Tibial nerve (tissue), 4 donors: Measurements from ENCODE around the gene TAF4. TPM values are rescaled to one million over a fixed set of nuclear protein-coding genes. Genes with fewer than 3 reads are reported as not detected.

Experiments
- DNase-seq, 2 donors: peaks; one replicate each; pipeline ENCODE4 v3.0.0-alpha.2; 2019; ENCODE audit warnings: low spot score in 2 of 2
- H3K27ac ChIP-seq, 4 donors: fragments of 200-600 bp; sonication (generic) in 3 of 4; one replicate each; pipeline ENCODE4 v1.5.1; 2017 to 2019; ENCODE audit warnings: mild to moderate bottlenecking in 1 of 4
- H3K27me3 ChIP-seq, 2 donors: fragments of 200-600 bp; sonication (generic) in 1 of 2; one replicate each; pipeline versions ENCODE4 v1.5.1 to v1.6.0; 2017 to 2019
- H3K36me3 ChIP-seq, 3 donors: fragments of 200-600 bp; sonication (generic); one replicate each; pipeline ENCODE4 v1.5.1; 2018 to 2019
- H3K4me1 ChIP-seq, 4 donors: fragments of 200-600 bp; sonication (generic) in 3 of 4; one replicate each; pipeline ENCODE4 v1.5.1; 2017 to 2019
- H3K4me3 ChIP-seq, 4 donors: fragments of 200-600 bp; sonication (generic) in 3 of 4; one replicate each; pipeline ENCODE4 v1.5.1; 2017 to 2019; ENCODE audit warnings: mild to moderate bottlenecking in 1 of 4, moderate library complexity in 1 of 4
- H3K9me3 ChIP-seq, 4 donors: fragments of 200-600 bp; sonication (generic) in 3 of 4; one replicate each; pipeline ENCODE4 v1.5.1; 2017 to 2019
- EP300 ChIP-seq, 2 donors: sonication (generic); formaldehyde crosslinking; IDR thresholded peaks; one replicate each; pipeline ENCODE4 v1.6.1; 2017; ENCODE audit warnings: antibody characterized with exemption in 2 of 2, mild to moderate bottlenecking in 1 of 2
- POLR2A ChIP-seq, 2 donors: fragments of 450-650 bp; IDR thresholded peaks; one replicate each; pipeline ENCODE4 v1.6.1; 2017; ENCODE audit warnings: antibody characterized with exemption in 2 of 2, mild to moderate bottlenecking in 2 of 2, moderate library complexity in 2 of 2
- WGBS, 2 donors: methylation state at CpG; one replicate each; pipeline ENCODE4 v1.1.5; 2018; 5-methylcytosine and 5-hydroxymethylcytosine counted together
- total RNA-seq, 4 donors: library from RNA; depleted of rRNA; stranded (reverse); fragments of >200 nt; gene quantifications; one replicate each; pipeline ENCODE4 v1.1.0, GENCODE V29; 2016
- TF ChIP-seq, protein P1 (sequence below), 5 experiments: fragments of 200-600 bp in 3 of 5; fragments of 450-650 bp in 2 of 5; sonication (generic) in 3 of 5; IDR thresholded peaks; one replicate each; pipeline ENCODE4 v1.5.1; 2016 to 2019; ENCODE audit warnings: antibody characterized with exemption in 5 of 5, mild to moderate bottlenecking in 3 of 5, moderate library complexity in 2 of 5

TAF4 gene
- total RNA-seq, 4 donors from 2014 or later = 11.2 to 50.4 (median 14.8) TPM

DNA sequence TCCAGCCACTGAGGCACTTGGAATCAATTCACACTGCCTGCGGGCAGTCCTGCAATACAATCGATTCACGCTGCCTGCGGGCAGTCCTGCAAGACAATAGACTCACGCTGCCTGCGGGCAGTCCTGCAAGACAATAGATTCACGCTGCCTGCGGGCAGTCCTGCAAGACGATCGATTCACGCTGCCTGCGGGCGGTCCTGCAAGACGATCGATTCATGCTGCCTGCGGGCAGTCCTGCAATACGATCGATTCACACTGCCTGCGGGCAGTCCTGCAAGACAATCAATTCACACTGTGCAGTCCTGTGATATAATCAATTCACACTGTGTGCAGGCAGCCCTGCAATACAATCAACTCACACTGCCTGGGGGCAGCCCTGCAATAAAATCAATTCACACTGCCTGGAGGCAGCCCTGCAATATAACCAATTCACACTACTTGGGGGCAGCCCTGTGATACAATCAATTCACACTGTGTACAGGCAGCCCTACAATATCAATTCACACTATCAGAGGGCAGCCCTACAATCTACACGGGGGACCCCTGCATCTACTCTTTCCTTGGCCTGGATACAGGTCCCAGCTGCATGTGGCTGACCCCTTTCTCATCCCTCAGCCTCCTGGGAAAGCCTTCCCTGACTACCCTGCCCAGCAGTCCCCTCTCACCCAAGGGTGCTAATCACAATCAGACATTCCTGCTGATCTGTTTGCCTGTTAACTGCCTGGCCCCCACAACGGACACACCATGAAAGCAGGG is 10.4 kb downstream of the TAF4 start:
- 95 to 97% methylated on average over 21 of the region's 21 CpGs for WGBS, 2 donors
- H3K4me1 ChIP-seq = peaks cover 0 to 21% (median 0%) of the 10 kb centered on the region in 4 donors
- DNase-seq = no peak

DNA sequence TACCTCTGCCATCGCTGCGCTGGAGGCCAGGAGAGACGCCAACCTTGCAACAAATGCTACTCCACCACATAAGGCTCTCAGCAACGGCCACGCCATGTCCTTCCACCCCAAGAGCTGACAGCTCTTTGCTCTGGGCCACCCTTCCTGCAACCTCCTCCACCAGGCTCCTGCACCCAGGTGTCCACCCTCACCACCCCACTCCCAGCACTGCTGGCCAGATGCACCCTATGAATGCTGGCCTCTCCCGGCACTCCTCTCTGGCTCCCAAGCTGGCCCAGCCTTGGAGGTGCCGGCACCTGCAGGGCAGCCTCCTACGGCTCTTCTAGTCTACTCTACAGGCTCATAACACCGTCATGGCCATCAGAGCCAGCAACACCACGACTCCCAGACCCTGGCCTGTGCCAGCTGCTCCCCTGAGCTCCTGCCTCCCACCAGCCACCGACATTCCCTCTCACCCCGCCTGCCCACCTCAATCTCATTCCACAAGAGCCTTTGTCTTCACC is 11.2 kb downstream of the TAF4 start:
- Histone ChIP-seq H3K9me3 (no peaks in the 10 kb centered on the region), H3K27me3 (no peaks in the 10 kb centered on the region), H3K36me3 (peaks cover 0 to 30% (median 0%) of the 10 kb centered on the region in 3 donors), H3K4me1 (peaks cover 0 to 16% (median 0%) of the 10 kb centered on the region in 4 donors), H3K4me3 (no peak overlapping the region), H3K27ac (no peak overlapping the region)
- TF ChIP-seq POLR2A (IDR thresholded peaks at IDR 0.05) (no peak), EP300 (IDR thresholded peaks at IDR 0.05) (no peak)
- TF ChIP-seq, protein P1, sequence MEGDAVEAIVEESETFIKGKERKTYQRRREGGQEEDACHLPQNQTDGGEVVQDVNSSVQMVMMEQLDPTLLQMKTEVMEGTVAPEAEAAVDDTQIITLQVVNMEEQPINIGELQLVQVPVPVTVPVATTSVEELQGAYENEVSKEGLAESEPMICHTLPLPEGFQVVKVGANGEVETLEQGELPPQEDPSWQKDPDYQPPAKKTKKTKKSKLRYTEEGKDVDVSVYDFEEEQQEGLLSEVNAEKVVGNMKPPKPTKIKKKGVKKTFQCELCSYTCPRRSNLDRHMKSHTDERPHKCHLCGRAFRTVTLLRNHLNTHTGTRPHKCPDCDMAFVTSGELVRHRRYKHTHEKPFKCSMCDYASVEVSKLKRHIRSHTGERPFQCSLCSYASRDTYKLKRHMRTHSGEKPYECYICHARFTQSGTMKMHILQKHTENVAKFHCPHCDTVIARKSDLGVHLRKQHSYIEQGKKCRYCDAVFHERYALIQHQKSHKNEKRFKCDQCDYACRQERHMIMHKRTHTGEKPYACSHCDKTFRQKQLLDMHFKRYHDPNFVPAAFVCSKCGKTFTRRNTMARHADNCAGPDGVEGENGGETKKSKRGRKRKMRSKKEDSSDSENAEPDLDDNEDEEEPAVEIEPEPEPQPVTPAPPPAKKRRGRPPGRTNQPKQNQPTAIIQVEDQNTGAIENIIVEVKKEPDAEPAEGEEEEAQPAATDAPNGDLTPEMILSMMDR (IDR thresholded peaks at IDR 0.05) = no peak
- WGBS, 2 donors = 91 to 94% methylated on average over 12 of the region's 12 CpGs
- no peak for DNase-seq

More for the DNA sequence above, 10.4 kb downstream of the TAF4 start:
- Histone ChIP-seq H3K4me3 (no peak overlapping the region), H3K27ac (no peak overlapping the region), H3K36me3 (peaks cover 0 to 30% (median 0%) of the 10 kb centered on the region in 3 donors), H3K9me3 (no peaks in the 10 kb centered on the region), H3K27me3 (no peaks in the 10 kb centered on the region)
- no peak for TF ChIP-seq POLR2A (IDR thresholded peaks at IDR 0.05)
- TF ChIP-seq, protein P1 (IDR thresholded peaks at IDR 0.05) = no peak
- TF ChIP-seq EP300 (IDR thresholded peaks at IDR 0.05) = no peak

DNA sequence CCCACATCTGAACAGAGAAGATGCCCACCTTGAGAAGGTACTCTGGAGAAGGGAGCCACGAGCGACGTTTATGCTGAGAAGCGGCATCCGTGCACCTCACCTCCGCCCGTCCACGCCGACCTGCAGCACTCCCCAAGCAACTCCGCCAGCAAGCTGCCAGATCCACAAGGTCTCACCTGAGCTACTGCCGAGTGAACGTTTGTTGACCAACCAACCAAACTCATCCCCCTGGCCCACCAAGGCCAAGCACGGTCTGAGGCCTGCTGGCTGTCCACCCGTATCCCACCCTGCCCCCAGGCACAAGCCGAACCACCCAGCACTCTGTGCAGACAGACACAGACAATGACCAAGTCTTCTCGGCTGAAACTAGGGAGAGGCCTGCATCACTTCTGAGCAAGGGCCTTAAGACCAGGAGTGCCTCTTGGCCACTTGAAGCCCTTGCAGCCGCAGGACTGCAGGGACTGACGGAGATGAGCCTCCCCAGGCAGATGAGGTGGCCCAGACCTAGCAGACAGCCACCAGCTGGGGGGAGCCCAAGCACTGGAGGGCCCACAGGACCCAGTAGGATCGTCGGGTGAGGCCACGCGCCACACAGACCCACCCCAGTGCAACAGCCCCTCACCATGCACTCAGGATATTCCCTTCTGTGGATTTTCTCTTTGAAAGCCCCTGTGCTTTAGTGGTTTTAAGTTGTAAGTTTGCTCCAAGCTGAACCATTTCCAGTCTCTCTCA is 12.1 kb downstream of the TAF4 start:
- no peak overlapping the region for H3K27ac ChIP-seq
- DNase-seq = no peak
- no peak overlapping the region for H3K4me3 ChIP-seq
- peaks cover 0 to 30% (median 0%) of the 10 kb centered on the region in 3 donors for H3K36me3 ChIP-seq
- peaks cover 0 to 16% (median 0%) of the 10 kb centered on the region in 4 donors for H3K4me1 ChIP-seq
- no peak for TF ChIP-seq POLR2A (IDR thresholded peaks at IDR 0.05)
- no peak for TF ChIP-seq EP300 (IDR thresholded peaks at IDR 0.05)
- TF ChIP-seq, protein P1 (IDR thresholded peaks at IDR 0.05) = no peak
- no peaks in the 10 kb centered on the region for H3K27me3 ChIP-seq
- 91 to 92% methylated on average over 18 to 22 of the region's 22 CpGs for WGBS, 2 donors
- H3K9me3 ChIP-seq = no peaks in the 10 kb centered on the region

DNA sequence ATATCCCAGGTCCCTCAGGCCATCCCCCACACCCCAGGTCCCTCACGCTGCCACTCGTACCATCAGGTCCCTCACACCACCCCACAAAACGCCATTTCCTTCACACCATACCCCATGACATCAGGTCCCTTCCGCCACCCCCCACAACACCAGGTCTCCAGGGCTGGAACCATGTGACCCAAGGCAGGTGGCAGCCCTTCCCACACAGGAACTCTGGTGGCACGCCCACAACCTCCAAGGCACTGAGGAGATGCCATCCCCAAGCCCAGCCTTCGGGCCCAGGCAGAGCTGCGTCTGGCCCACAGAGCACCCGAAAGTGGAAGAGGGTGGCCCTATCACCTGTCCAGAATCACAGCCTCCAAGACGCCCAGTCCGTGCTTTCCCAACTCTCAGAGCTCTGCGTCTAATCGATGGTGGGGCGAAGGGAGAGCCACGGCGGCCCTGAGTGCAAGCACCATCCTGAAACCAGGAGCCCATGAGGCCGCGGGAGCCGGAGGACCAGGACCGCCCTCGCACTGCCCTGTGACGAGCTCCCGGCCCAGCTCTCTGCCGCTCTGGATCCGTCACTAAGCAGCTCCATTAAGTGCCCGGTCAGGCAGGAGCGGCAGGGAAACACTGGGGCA is 12.7 kb downstream of the TAF4 start:
- no peak overlapping the region for H3K27ac ChIP-seq
- TF ChIP-seq POLR2A (IDR thresholded peaks at IDR 0.05) = no peak
- H3K4me3 ChIP-seq = no peak overlapping the region
- no peaks in the 10 kb centered on the region for H3K9me3 ChIP-seq
- DNase-seq = no peak
- WGBS, 2 donors = 91 to 92% methylated on average over 21 to 22 of the region's 26 CpGs
- no peaks in the 10 kb centered on the region for H3K27me3 ChIP-seq
- peaks cover 0 to 16% (median 0%) of the 10 kb centered on the region in 4 donors for H3K4me1 ChIP-seq
- peaks cover 0 to 30% (median 0%) of the 10 kb centered on the region in 3 donors for H3K36me3 ChIP-seq

DNA sequence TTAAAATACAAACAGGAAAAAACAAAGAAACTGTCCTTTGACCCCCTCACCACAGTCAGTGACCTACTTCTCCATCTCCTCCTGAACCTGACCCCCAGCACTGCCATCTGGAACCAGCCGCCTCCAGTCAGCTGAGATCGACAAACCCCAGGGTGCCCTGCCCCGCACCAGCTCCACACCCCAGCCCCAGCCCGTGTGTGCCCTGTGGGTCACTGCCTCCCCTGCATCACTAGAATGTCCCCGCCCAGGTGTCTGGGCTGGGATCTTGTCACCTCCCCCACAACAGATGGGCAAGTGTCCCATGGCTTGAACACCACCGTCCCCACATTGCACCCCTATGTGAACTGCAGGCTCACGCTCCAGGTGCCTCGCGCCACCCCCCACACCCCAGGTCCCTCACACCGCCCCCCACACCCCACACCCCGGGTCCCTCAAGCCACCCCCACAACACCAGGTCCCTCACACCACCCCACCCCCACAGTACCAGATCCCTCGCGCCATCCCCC is 13.3 kb downstream of the TAF4 start:
- H3K4me3 ChIP-seq = no peak overlapping the region
- TF ChIP-seq POLR2A (IDR thresholded peaks at IDR 0.05) = no peak
- no peak for TF ChIP-seq EP300 (IDR thresholded peaks at IDR 0.05)
- TF ChIP-seq, protein P1 (IDR thresholded peaks at IDR 0.05) = no peak
- no peak for DNase-seq
- H3K27me3 ChIP-seq = no peaks in the 10 kb centered on the region
- H3K27ac ChIP-seq = no peak overlapping the region
- H3K4me1 ChIP-seq = peaks cover 0 to 16% (median 0%) of the 10 kb centered on the region in 4 donors
- WGBS, 2 donors = 90 to 91% methylated on average over 13 of the region's 13 CpGs
- no peaks in the 10 kb centered on the region for H3K9me3 ChIP-seq
- peaks cover 0 to 32% (median 0%) of the 10 kb centered on the region in 3 donors for H3K36me3 ChIP-seq
